A549 treated with Mapracorat at 1 μM for 4 hours (cell line): Measurements from ENCODE around the gene PTPRR. TPM values are rescaled to one million over a fixed set of nuclear protein-coding genes. Genes with fewer than 3 reads are reported as not detected.

ENCODE experiments used
- total RNA-seq: library from RNA; stranded (reverse); fragments of 200-300 nt; extraction: Qiagen RNA extraction; gene quantifications from 5 replicates; pipeline ENCODE4 v1.2.3, GENCODE V29; 2022

PTPRR gene
- total RNA-seq: 0.20 to 0.43 TPM (median 0.32 TPM) in 5 replicates

GRCh38 chr12:70920251-70920851, at the start of gene PTPRR:
TSS of gene PTPRR (minus strand) at chr12:70920738. CDS start at chr12:70920390, 348 bp downstream.

GRCh38 chr12:70637303-70638085, 283.0 kb downstream of the PTPRR start, which contains the start of gene PTPRB:
TSS of gene PTPRB (minus strand) at chr12:70637429. CDS start at chr12:70637395, 34 bp downstream.

Other genes starting within 250 kb of the PTPRR start
- not detected in 5 replicates for gene TSPAN8, start 237.3 kb upstream of the PTPRR start, total RNA-seq